ENCODE data around the gene TCF7L1.

The TCF7L1 gene

DNA sequence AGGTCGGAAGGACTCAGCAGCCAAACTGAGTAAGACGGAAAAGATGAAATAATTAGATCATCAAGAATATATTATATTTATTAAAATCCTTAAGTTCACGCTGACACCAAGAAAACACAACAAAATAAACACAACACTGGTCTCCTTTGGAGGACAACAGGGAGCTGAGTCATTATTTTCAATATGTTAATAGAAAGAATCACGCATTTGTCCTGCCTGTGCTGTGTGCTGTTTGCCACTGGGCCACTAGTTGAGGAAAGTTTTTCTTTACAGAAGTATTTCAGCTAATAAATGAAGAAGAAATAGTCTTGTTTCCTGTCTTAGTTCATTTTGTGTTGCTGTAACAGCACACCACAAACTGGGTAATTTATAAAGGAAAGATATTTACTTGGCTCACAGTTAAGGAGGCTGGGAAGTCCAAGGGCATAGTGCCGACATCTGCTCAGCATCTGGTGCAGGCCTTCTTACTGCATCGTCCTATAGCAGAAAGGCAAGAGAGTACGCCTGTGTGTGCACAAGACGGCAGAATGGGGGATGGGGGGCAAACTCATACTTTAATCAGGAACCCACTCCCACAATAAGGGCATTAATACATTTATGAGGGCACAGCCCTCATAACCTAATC is 88.0 kb downstream of the TCF7L1 start:
- DNase-seq (ENCODE audit: low read depth in 1 of 2, low spot score in 1 of 2), result no peak

DNA sequence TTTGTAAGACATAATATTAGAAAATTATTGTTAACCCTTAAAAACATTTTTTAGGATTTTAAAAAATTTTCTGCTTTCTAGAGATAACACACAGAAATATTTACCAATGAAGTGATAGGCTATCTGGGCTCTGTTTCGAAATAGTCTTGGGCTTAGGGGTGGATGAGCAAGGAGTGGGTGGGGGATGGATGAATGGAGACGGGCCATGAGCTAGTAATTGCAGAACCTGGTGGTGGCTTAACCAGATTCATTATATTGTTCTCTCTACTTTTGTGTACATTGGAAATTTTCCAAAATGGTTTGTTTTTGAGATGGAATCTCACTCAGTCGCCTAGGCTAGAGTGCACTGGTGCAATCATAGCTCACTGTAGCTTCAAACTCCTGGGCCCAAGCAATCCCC is 89.6 kb downstream of the TCF7L1 start:
- no peak for DNase-seq (ENCODE audit: low read depth in 1 of 2, low spot score in 1 of 2)

DNA sequence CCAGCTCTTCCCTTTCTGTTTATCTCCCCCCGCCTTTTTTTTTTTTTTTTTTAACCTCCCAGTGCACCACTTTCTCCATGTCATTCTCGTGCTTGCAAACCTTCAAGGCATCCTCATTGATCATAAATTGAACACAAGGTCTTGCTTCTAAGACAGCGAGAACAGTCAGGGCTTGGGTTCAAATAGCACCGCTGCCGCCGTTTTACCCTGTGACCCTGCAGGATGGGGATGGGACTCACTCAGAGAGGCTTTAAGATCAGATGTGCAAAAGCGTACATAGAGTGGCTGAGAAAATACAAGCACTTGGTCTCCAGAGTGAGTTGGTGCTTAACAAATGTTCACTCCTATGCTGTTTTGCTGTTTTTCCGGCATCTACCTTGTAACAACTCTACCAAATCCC is 93.6 kb downstream of the TCF7L1 start:
- DNase-seq (ENCODE audit: low read depth in 1 of 2, low spot score in 1 of 2), result no peak

DNA sequence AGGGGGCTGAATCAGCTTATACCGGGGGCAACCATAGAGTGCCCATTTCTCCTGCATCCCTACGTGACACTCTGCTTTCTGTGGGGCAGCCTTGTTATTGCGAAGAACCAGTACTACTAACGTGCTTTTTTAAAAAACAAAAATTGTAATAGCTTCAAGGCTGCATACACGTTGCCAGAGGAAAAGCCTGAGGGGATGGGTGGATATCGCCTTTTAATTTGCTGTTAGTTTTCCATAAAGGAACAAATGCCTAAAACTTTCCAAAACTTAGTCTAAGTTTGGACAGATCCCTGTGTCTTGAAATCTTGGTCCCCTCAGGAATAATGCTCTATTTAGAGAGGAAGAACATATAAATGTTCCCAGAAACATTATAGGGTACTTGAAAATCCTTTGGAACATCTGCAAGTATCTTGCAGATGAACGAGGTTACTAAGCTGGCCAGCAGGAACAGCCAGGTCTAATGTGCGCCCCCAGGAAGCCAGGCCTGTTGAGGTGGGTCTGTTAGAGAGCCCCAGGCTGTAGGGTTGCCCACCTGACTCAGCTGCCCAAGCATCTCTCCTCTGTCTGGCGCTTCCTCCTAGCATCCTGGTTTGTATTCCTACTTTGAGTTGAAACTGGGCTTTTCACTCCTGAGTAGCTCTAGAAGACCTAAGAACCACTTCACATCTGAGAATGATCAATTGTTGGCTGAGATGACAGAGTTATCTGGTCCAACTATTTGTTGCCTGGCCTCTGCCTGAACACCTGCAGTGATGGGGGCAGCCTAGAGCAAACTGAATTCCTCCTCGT is 97.7 kb downstream of the TCF7L1 start:
- no peak for DNase-seq (ENCODE audit: low read depth in 1 of 2, low spot score in 1 of 2)

DNA sequence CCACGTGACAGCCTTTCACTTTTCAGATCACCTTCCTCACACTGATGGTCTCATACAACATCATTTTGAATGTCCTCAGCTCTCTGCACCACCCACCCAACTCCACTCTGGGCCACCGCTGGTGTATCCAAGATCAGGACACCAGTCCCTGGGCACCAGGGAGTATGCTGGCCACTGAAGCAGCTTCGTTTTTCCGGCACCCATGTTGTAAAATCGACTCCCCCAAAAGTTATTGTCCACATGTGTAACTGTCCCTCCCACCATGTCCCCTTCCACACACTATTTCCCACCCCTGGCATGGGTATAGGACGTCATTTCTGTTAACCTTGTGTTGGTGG is 98.2 kb downstream of the TCF7L1 start:
- DNase-seq (ENCODE audit: low read depth in 1 of 2, low spot score in 1 of 2), result no peak

DNA sequence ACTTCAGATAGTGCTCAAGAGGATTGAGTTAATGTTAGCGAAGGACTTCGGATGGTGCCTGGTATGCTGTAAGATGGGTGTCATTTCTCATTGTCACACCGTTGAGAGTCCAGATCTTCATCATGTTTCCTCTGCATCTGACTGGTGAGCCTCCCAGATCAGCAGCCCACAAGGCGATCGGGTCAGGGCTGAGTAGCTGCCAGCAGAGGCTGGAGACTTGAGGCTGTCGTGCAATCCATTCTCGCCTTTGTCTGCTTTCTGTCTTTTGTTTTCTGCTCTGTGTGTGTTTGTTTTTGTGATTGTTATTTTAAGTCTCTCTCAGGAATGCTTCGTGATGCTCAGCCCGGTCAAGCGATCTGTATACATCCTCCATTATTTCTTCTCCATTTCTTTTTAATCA is 98.8 kb downstream of the TCF7L1 start:
- no peak for DNase-seq (ENCODE audit: low read depth in 1 of 2, low spot score in 1 of 2)

DNA sequence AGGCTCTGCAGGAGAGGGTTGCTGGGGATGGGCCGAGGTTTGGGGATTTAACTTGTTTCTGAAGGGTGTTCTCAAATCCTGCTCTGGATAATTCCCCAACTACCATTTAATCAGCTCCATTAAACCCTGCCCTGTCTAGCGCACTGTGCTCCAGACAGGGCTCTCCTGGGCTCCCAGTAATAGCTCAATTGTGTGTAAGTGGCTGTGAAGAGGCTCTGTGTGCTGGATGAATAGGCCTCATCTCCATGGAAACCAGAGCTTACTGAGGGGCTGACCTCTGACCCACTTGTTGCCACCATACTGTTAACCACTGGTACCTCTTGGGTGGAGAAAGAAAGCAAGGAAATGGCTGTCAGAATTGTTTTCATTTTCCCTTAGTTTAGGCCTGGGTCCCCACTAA is 101.7 kb downstream of the TCF7L1 start:
- no peak for DNase-seq (ENCODE audit: low read depth in 1 of 2, low spot score in 1 of 2)

DNA sequence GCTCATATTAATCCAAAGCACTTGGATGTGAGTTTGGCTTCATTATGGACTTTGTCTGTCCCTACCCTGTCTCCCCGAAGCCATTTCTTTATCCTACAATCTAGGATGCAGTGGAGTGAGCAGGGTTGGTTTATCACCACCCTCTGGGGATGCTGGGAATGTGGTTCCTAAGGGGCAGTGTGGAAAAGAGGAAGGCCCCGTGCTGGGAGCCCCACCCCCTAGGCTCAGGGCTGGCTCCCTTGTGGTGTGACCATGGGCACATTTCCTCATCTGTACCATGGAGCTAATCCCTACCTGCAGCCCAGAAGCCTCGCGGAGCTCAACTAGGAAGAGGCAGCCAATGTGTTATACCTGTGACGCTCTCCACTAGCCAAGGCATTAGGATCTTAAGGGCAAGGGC is 102.1 kb downstream of the TCF7L1 start:
- no peak for DNase-seq (ENCODE audit: low read depth in 1 of 2, low spot score in 1 of 2)

DNA sequence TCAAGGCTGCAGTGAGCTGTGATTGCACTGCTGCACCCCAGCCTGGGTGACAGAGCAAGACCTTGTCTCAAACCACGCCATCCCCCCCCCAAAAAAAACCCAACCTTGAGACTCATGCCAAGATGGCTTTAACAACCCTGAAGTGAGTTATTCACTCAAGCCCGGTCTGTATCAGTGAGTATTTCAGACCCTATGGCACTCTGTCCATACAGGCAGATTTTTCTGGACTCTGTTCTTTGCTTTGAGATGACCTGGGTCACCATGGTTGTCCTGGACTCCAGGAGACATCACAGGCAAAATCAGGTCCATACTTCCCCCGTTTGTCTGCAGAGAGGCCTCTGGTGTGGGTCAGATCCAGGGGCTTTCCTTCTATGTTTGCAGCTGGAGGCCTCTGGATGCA is 102.9 kb downstream of the TCF7L1 start:
- no peak for DNase-seq (ENCODE audit: low read depth in 1 of 2, low spot score in 1 of 2)

GRCh38 chr2:85237849-85238565 is 104.8 kb downstream of the TCF7L1 start:
- DNase-seq (ENCODE audit: low read depth in 1 of 2, low spot score in 1 of 2), result no peak

- DNase-seq (ENCODE audit: low read depth in 1 of 2, low spot score in 1 of 2), result no peak
Measured at GRCh38 chr2:85238607-85239006, 105.4 kb downstream of the TCF7L1 start.

GRCh38 chr2:85239102-85239501 is 105.9 kb downstream of the TCF7L1 start:
- DNase-seq (ENCODE audit: low read depth in 1 of 2, low spot score in 1 of 2), result no peak

GRCh38 chr2:85240055-85240454 is 106.9 kb downstream of the TCF7L1 start:
- DNase-seq (ENCODE audit: low read depth in 1 of 2, low spot score in 1 of 2), result no peak

GRCh38 chr2:85242321-85242720 is 109.1 kb downstream of the TCF7L1 start:
- DNase-seq (ENCODE audit: low read depth in 1 of 2, low spot score in 1 of 2), result no peak

GRCh38 chr2:85243101-85244072 is 110.2 kb downstream of the TCF7L1 start:
- peak in 1 of 2 donors; percentile 7 for DNase-seq (ENCODE audit: low read depth in 1 of 2, low spot score in 1 of 2)

- DNase-seq (ENCODE audit: low read depth in 1 of 2, low spot score in 1 of 2), result no peak
Measured at GRCh38 chr2:85244828-85245227, 111.6 kb downstream of the TCF7L1 start.

DNA sequence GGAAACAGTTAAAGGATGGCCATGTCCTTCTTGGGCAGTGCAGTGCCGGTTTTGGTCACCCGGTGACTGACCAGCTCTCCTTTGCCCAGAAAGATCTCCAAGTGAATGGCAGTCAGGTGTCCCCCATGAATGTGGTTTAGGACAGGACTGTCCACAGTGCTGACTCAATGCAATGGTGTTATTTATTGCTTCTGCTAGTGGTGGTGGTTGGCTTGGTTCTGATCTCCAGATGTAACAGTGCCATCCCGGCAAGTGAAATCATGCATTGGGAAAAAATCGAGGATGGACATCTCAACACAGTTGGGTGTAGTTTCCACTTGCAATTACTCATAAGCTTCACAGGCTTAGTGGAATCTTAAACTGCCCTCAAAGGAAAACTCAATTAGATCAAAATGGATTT is 112.7 kb downstream of the TCF7L1 start:
- no peak for DNase-seq (ENCODE audit: low read depth in 1 of 2, low spot score in 1 of 2)

DNA sequence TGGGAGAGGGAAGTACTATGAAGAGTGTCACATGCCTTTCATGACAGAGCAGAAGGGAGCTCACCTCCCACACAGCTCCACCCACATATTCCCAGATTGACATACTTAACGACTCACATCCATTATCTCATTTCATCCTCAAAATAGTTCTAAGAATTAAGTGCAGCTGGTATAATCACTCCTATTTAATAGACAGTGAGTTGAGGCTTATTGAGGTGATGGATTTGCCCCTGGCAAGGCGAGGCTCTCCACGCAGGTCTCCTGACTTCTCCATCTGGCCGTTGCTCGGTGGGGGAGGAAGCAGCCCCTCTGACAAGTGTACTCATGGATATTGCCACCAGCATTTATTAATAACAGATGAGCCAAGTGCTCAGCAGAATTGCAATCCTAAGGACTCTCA is 113.2 kb downstream of the TCF7L1 start:
- no peak for DNase-seq (ENCODE audit: low read depth in 1 of 2, low spot score in 1 of 2)

GRCh38 chr2:85247610-85248009 is 114.4 kb downstream of the TCF7L1 start:
- no peak for DNase-seq (ENCODE audit: low read depth in 1 of 2, low spot score in 1 of 2)

GRCh38 chr2:85248773-85249509 is 115.7 kb downstream of the TCF7L1 start:
- DNase-seq (ENCODE audit: low read depth in 1 of 2, low spot score in 1 of 2), result no peak

DNA sequence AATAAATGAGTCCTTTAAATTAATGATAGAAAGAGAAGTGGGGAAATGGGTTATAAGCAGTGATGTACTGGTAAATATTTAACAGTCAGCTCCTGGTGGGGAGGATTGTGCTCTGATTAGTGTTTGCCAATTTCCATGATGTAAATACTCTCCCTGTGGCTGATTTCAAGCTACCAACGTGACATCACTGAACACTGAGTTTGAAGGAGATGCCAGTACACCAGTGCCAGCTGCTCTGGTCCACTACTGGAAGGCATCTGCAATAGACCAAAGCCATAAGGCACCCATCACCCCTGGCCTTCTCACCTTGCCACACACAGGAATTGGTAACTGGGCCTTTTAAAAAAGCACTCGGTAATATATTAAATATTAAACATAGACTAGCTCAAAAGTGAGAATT is 116.9 kb downstream of the TCF7L1 start:
- no peak for DNase-seq (ENCODE audit: low read depth in 1 of 2, low spot score in 1 of 2)

Data from stimulated activated CD4-positive, alpha-beta T cell treated with anti-CD3 and anti-CD28 coated beads, Interleukin-15, amount 100 ng/mL, for 1 hour (primary cell).